Gastrocnemius medialis (tissue), 4 donors: ENCODE results near the gene CACNA2D1. TPM values are rescaled to one million over a fixed set of nuclear protein-coding genes. Genes with fewer than 3 reads are reported as not detected.
"Not testable (repeated sequence)": the region's sequence is repeated elsewhere in the genome, so short reads cannot be mapped to it uniquely, and the experiment has no call there.

Source experiments
- ATAC-seq, 2 donors: fragments of 150-250 bp; one replicate each; pipeline ENCODE4 v1.9.1; 2016
- DNase-seq, 2 donors: peaks; one replicate each; pipeline ENCODE4 v3.0.0-alpha.2; 2019
- H3K27ac ChIP-seq, 4 donors: fragments of 200-600 bp; sonication (generic); 1 replicate in 1 of 4; 2 replicates in 3 of 4; pipeline ENCODE4 v1.5.1; 2016 to 2018; ENCODE audit warnings: mild to moderate bottlenecking in 2 of 4, moderate library complexity in 1 of 4
- H3K27me3 ChIP-seq, 3 donors: fragments of 200-600 bp; sonication (generic) in 2 of 3; 1 replicate in 1 of 3; 2 replicates in 2 of 3; pipeline versions ENCODE4 v1.5.1 to v1.6.0; 2016 to 2019; ENCODE audit warnings: mild to moderate bottlenecking in 1 of 3, moderate library complexity in 1 of 3
- H3K36me3 ChIP-seq, 2 donors: fragments of 200-600 bp; sonication (generic) in 1 of 2; one replicate each; pipeline ENCODE4 v1.5.1; 2017 to 2018
- H3K4me1 ChIP-seq, 2 donors: fragments of 200-600 bp; sonication (generic) in 1 of 2; one replicate each; pipeline ENCODE4 v1.5.1; 2016 to 2017; ENCODE audit warnings: mild to moderate bottlenecking in 2 of 2
- H3K4me3 ChIP-seq, 4 donors: fragments of 200-600 bp; sonication (generic) in 3 of 4; 1 replicate in 1 of 4; 2 replicates in 3 of 4; pipeline ENCODE4 v1.5.1; 2016 to 2019; ENCODE audit warnings: mild to moderate bottlenecking in 2 of 4
- H3K9me3 ChIP-seq, 3 donors: fragments of 200-600 bp; sonication (generic) in 2 of 3; 1 replicate in 1 of 3; 2 replicates in 2 of 3; pipeline ENCODE4 v1.5.1; 2016 to 2019
- POLR2A ChIP-seq, 2 donors: fragments of 450-650 bp; IDR thresholded peaks; one replicate each; pipeline ENCODE4 v1.6.1; 2017; ENCODE audit warnings: antibody characterized with exemption in 2 of 2, mild to moderate bottlenecking in 2 of 2, moderate library complexity in 2 of 2
- in situ Hi-C, 4 donors: fragments of 200-750 bp; cut with MboI; loops; one replicate each; pipeline versions ENCODE4 v1.15.0 to v1.8.0; 2017; ENCODE audit warnings: low sequenced_read_pairs in 4 of 4
- intact Hi-C: fragments of 100-400 bp; cut with DNase I; formaldehyde crosslinking; loops from one replicate; pipeline ENCODE4 v1.15.1; 2023; ENCODE audit warnings: low total_unique reads
- total RNA-seq, 4 donors: library from RNA; depleted of rRNA; stranded (reverse); fragments of >200 nt; gene quantifications; one replicate each; pipeline versions ENCODE4 v1.1.0 to v1.2.3, GENCODE V29; 2016
- TF ChIP-seq, protein P1 (sequence below), 5 experiments: fragments of 450-650 bp in 3 of 5; fragments of 200-600 bp in 2 of 5; sonication (generic) in 2 of 5; IDR thresholded peaks in 4 of 5; conservative IDR thresholded peaks in 1 of 5; 1 replicate in 4 of 5; 2 replicates in 1 of 5; pipeline ENCODE4 v1.5.1; 2016 to 2019; ENCODE audit warnings: antibody characterized with exemption in 5 of 5, mild to moderate bottlenecking in 3 of 5, moderate library complexity in 3 of 5

Gene CACNA2D1
- total RNA-seq, 4 donors from 2014 or later: 83.9 to 157 (median 120) TPM

DNA sequence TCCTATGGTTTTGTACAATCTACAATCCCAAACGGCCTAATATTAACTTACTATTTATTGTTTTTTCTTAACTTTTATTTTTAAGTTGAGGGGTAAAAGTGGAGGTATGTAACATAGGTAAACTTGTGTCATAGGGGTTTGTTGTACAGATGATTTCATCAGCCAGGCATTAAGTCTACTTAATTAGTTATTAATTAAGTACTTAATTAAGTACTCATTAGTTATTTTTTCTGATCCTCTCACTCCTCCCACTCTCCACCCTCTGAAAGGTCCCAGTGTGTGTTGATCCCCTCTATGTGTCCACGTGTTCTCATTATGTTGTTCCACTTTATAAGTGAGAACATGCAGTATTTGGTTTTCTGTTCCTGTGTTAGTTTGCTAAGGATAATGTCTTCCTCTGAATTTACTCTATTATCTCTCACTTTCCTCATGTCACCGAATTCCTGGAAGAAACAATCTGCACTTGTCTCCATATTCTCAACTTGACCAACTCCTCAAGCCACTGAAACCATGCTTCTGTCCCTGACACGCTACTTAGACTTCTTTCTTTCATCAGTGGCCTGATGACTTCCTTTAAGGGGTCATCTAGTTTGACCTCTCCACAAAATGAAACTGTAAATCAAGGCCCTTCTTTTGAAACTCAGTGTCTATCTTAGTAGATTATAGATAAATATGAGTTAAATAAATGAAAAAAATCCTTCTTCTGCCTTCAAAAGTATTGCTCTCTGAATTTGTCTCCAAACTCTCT, 9.1 kb downstream of the CACNA2D1 start:
- Histone ChIP-seq H3K9me3 (no peaks in the 10 kb centered on the region), H3K4me1 (peaks cover 33 to 40% of the 10 kb centered on the region in 2 donors), H3K27me3 (no peaks in the 10 kb centered on the region), H3K4me3 (no peak overlapping the region), H3K27ac (peak overlapping the region in 2 of 4 donors; percentile 30 to 97), H3K36me3 (no peaks in the 10 kb centered on the region)
- TF ChIP-seq POLR2A (IDR thresholded peaks at IDR 0.05): no peak
- TF ChIP-seq, protein P1, sequence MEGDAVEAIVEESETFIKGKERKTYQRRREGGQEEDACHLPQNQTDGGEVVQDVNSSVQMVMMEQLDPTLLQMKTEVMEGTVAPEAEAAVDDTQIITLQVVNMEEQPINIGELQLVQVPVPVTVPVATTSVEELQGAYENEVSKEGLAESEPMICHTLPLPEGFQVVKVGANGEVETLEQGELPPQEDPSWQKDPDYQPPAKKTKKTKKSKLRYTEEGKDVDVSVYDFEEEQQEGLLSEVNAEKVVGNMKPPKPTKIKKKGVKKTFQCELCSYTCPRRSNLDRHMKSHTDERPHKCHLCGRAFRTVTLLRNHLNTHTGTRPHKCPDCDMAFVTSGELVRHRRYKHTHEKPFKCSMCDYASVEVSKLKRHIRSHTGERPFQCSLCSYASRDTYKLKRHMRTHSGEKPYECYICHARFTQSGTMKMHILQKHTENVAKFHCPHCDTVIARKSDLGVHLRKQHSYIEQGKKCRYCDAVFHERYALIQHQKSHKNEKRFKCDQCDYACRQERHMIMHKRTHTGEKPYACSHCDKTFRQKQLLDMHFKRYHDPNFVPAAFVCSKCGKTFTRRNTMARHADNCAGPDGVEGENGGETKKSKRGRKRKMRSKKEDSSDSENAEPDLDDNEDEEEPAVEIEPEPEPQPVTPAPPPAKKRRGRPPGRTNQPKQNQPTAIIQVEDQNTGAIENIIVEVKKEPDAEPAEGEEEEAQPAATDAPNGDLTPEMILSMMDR (IDR thresholded peaks at IDR 0.05 in 4 of 5, conservative IDR thresholded peaks at IDR 0.05 in 1 of 5): no peak
- DNase-seq (no peak), ATAC-seq (no peak)
- in situ Hi-C loops: loop anchor here in 1 of 4 donors (25.0 kb wide), 1 partner anchor 197 kb away; no protein-coding TSS in a partner anchor
- intact Hi-C loops: no loop called here

DNA sequence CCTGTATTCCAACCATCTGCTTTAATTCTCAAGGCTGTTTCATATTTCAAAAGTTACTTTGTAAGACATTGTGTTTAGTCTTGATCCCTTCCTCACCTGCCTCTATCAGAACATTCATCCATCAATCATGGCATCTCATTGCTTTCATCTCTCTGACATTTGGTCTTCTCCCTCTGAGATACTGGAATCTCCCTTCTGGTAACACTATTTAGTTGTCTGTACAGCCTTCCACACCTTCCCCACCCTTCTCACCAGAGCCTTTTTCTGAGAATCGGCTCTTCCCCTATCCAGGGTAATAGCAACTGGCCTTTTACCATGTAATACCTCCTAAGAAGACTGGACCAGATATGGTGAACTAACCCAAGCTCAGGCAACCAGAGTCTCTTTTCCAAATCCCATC, 10.1 kb downstream of the CACNA2D1 start:
- H3K9me3 ChIP-seq: no peaks in the 10 kb centered on the region

DNA sequence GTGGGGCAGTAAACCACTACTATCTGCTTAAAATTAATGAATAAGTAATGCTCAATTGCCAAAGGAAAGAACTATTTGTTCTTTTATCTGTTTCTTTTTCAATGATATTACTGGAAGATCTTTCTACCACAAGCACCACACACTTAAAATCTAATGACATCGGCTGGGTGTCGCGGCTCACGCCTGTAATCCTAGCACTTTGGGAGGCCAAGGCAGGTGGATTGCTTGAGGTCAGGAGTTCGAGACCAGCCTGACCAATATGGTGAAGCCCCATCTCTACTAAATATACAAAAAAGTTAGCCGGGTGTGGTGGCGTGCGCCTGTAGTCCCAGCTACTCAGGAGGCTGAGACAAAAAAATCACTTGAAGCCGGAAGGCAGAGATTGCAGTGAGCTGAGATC, 10.8 kb downstream of the CACNA2D1 start:
- in situ Hi-C loops: loop anchor here in 1 of 4 donors (25.0 kb wide), 1 partner anchor 195 kb away; no protein-coding TSS in a partner anchor
- ATAC-seq, H3K27me3 ChIP-seq, H3K36me3 ChIP-seq, H3K4me3 ChIP-seq, intact Hi-C loops, DNase-seq, H3K9me3 ChIP-seq: not testable (repeated sequence)
- Histone ChIP-seq H3K4me1 (peaks cover 37 to 41% of the 10 kb centered on the region in 2 donors), H3K27ac (peak overlapping the region in 2 of 4 donors; percentile 6 to 97)

More for the DNA sequence above, 10.1 kb downstream of the CACNA2D1 start:
- peaks cover 34 to 41% of the 10 kb centered on the region in 2 donors for H3K4me1 ChIP-seq
- DNase-seq (no peak), ATAC-seq (no peak)
- H3K27me3 ChIP-seq: no peaks in the 10 kb centered on the region
- TF ChIP-seq, protein P1 (IDR thresholded peaks at IDR 0.05 in 4 of 5, conservative IDR thresholded peaks at IDR 0.05 in 1 of 5): no peak
- no peak for TF ChIP-seq POLR2A (IDR thresholded peaks at IDR 0.05)
- H3K4me3 ChIP-seq: no peak overlapping the region
- intact Hi-C loops (no loop called here), in situ Hi-C loops (loop anchor here in 1 of 4 donors (25.0 kb wide), 1 partner anchor 196 kb away; no protein-coding TSS in a partner anchor)
- H3K27ac ChIP-seq: peak overlapping the region in 2 of 4 donors; percentile 30 to 97
- H3K36me3 ChIP-seq: no peaks in the 10 kb centered on the region

DNA sequence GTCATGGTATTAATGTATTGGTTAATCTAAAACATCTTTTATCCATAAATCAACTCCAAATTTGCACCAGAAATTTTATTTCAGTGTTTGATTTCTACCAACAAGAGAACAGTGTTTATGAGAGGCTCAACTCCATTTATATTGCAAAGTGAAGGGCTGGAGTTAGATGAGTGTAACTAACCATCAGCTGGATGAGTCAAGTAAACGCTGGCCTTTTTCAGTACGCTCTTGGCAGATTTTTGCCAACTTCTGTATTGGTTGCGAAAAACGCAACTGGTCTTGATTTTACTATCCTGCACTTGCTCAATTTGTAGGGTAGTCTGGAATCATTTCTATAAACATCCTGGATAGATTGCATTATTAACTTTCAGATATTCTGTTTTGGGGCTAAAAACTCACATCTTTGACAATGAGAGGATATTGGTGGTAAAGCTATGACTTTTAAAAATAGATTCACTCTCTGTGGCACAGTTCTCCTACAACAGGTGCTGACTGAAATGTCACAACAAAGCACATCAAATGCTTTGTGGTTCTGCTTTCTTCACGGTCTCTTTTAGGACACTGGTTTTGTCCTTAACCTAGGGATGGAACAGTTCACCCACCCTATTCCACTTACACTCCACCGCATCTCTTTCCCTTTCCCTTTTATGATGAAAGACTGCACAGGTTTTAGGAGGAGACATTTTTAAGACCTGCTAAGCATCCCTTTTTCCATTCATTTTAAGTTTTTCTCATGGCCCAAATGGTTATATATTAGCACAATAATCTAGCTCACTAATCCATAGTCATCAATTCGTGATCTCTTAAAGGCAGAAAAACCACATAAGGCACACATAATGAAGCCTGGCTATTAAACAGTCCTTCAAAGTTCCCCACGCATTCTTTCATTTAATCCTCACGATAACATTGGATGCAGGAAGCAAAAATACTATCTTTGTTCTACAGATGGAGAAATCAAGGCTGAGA, 12.8 kb downstream of the CACNA2D1 start:
- TF ChIP-seq, protein P1 (IDR thresholded peaks at IDR 0.05 in 4 of 5, conservative IDR thresholded peaks at IDR 0.05 in 1 of 5): no peak
- TF ChIP-seq POLR2A (IDR thresholded peaks at IDR 0.05): no peak
- no peaks in the 10 kb centered on the region for H3K9me3 ChIP-seq
- DNase-seq (no peak), ATAC-seq (peak; percentile 87 to 93)
- no peaks in the 10 kb centered on the region for H3K36me3 ChIP-seq
- H3K27ac ChIP-seq: peak overlapping the region; percentile 38 to 97 (median 68)
- in situ Hi-C loops: loop anchor here in 1 of 4 donors (25.0 kb wide), 1 partner anchor 193 kb away; no protein-coding TSS in a partner anchor
- intact Hi-C loops: no loop called here
- no peak overlapping the region for H3K4me3 ChIP-seq
- H3K27me3 ChIP-seq: no peaks in the 10 kb centered on the region
- H3K4me1 ChIP-seq: peaks cover 31 to 33% of the 10 kb centered on the region in 2 donors
